HG02840 (cell line): ENCODE results near the gene ST8SIA4.
A peak's percentile ranks its signal among the peaks of the same experiment; 100 is the strongest.

Experiments
- ATAC-seq: cut with Tn5 transposase; IDR thresholded peaks from one replicate; pipeline ENCODE4 v1.9.1; 2021; ENCODE audit warnings: mild to moderate bottlenecking, moderate library complexity, moderate number of reproducible peaks; ENCODE audit not compliant: unreplicated experiment, low FRiP score

Gene ST8SIA4

DNA sequence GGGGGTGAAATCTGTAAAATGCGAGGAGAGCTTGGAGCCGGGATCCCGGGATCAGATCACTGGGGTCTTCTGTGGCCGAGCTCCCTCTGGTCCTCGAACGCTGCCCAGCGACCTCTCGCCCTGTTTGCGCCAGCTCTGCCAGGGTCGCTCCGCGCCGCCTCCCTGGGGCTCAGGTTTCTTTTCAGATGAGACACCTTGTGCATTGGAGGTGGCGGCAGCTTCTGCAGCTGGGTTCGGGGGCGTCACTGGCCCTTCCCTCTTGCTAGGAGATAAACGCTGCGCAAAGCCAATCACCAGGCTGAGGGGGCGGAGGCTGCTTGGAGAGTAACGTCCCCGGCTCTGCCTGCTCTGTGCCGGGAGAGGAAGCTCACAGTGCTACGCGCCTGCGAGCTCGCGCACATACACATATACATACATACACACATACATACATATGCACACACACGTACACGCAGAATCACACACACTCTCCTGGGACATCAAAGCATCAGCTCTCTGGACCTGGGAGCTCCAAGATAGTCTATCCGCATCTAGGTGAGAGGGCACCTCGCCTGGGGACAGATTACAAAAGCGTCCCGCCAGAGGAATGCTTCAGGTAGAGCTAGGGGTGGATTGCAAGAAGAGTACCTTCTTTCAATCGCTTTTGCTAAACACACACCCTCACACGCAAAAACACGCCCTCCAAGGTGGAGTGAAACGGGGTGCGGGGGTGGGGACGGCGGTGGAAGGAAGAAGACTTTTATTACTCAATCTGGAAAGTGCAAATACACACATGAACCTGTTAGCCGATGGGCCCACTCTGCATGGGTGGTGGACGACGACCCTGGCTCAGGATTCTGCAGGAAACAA is at the start of gene ST8SIA4:
TSS of gene ST8SIA4 (minus strand) at position 244 of the 849 bp plus-strand sequence. CDS start 327 bp downstream, outside the sequence.
- peak; percentile 74 for ATAC-seq

DNA sequence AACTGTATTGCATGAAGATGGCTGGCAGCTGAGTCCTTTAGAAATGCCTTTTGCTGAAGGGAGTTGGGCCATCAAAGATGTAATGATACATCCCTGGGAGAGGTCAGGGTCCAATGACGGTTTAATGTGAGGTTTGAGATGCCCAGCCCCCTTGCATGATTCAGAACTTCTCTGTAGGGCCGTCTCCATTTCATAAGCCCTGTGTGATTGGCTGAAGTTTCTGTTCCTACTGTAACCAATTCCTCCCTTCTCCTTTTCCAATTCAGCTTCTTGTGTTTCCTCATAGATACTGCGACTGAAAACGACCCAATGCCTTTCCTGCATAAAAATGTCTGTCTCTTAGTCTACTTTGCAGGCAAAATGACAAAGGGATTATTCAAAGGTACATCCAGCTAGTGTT is 47.9 kb upstream of the ST8SIA4 start:
- no peak for ATAC-seq

- no peak for ATAC-seq
Measured at GRCh38 chr5:100913298-100913697, 10.2 kb upstream of the ST8SIA4 start.

GRCh38 chr5:100909034-100909433 is 6.0 kb upstream of the ST8SIA4 start:
- ATAC-seq, result no peak

GRCh38 chr5:100905259-100905914 is 2.3 kb upstream of the ST8SIA4 start:
- no peak for ATAC-seq

DNA sequence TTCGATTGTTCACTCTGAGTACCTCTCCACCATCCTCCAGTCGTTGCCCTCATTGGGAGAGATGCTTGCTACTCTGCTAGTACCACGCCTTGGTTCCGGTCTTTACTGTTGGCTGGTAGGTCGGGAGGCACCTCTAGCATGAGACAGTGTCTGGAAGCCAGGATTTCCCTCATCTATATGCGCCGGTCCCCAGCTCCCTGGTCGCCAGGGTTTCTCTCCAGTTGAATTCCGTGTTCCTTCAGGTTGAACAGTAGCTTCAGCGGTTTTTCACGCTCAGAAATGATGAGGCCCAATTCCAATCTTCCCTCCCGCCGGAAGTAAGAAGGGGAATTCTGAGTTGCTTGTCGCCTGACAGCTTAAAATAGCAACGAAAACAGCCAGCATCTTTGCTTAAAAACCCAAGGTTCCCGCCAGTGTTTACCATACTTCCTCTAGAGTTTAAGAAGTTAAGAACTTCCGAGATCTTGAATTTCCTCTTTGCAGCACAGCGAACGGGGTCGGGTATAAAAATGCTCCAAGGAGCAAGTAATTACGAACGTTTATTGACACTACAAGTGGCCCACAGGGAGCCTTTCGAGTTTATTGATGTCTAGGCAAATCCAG is 1.3 kb upstream of the ST8SIA4 start:
- no peak for ATAC-seq

- no peak for ATAC-seq
Measured at GRCh38 chr5:100902440-100903038, 543 bp downstream of the ST8SIA4 start.

GRCh38 chr5:100901821-100902341 is 1.2 kb downstream of the ST8SIA4 start:
- ATAC-seq, result no peak

- ATAC-seq, result peak; percentile 33
Measured at GRCh38 chr5:100900796-100901781, 2.0 kb downstream of the ST8SIA4 start.

DNA sequence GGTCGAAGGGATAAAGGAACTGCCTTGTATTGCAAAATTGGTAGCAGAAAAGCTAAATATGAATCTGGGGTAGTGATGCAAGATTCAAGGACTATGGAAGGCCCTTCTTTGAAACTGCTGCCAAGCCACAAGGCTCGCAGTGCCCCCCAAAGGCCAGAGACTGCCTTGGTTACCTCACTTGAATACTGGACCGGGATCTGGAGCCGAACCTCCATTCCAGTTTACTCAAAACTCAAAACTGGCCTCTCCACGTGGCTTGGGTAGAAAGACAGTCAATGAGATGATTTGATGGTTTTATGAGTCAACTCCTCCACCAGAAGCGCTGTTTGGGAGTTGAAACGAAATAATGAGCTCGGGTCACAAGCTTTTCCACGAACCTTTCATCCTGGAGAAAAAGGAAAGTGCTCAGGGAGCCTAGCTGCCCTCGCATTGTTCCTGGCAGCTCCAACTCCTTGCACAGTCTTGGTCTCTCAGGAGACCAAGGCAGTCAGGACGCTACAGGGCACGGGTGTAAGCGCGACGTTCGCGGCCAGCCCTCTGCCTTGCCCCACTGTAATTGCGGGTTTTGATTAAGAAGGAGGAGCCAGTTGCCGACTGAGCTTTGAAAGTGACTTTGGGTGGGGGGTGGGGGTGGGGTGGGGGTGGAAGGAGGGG is 2.8 kb downstream of the ST8SIA4 start:
- ATAC-seq, result no peak

- ATAC-seq, result no peak
Measured at GRCh38 chr5:100899675-100900074, 3.4 kb downstream of the ST8SIA4 start.

GRCh38 chr5:100898504-100899346 is 4.4 kb downstream of the ST8SIA4 start:
- no peak for ATAC-seq

DNA sequence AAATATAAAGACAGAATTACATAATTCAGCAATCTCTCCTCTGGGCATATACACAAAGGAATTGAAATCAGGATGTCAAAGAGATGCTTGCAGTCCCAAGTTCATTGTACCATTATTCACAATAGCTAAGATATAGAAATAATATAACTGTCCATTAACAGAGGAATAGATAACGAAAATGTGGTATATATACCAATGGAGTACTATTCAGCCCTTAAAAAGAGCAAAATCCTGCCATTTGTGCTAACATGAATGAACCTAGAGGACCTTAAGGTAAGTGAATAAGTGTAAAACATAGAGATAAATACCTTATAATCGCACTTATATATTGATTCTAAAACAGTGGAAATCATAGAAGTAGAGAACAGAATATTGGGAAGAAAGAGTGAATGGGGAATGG is 7.0 kb downstream of the ST8SIA4 start:
- no peak for ATAC-seq

GRCh38 chr5:100890461-100891008 is 12.5 kb downstream of the ST8SIA4 start:
- peak; percentile 64 for ATAC-seq

DNA sequence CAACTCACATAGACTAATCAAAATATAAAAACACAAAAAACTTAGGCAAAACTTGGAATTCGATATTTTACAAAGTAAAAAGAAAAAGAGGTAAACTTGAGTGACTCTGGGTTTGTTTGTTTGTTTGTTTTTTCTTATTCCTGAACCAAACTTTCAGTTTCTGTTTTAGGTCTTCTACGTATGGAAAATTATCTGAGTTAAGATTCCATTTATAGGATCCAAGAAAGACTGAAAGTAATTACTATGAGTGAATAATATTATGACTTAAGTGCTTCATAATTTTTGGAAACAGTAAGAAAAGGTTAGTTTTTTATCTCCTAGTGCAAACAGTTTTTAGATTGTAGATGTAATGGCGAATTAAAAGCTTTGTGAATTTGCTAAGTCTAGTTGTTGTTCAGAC is 13.2 kb downstream of the ST8SIA4 start:
- no peak for ATAC-seq

- ATAC-seq, result peak; percentile 51
Measured at GRCh38 chr5:100889165-100889743, 13.8 kb downstream of the ST8SIA4 start.

DNA sequence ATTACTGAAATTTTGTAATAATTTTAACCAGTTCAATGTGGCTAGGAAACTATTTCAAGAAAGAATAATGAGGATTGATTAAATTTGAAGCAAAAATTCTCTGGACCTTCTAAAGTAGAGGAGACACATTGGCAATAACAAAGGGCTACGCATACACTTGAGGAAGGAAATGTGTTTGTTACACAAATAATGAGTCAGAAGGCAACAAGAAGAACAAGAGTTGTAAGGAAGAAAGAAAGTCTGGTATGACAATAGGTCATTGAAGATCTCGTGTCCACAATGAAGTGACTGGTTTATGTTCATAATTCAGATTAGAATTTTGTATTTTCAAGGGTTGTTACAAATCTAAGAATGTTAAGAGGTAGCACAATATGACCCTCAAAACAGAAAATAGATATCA is 25.8 kb downstream of the ST8SIA4 start:
- no peak for ATAC-seq
